22Rv1 (cell line): Measurements from ENCODE around the gene RERE.

Experiments
- CTCF ChIP-seq: fragments of 450-650 bp; IDR thresholded peaks from 2 replicates; pipeline ENCODE4 v1.5.1; 2017; ENCODE audit warnings: mild to moderate bottlenecking
- ZFX ChIP-seq: fragments of 450-650 bp; IDR thresholded peaks from 2 replicates; pipeline ENCODE4 v1.6.1; 2017; ENCODE audit warnings: antibody characterized with exemption, borderline replicate concordance

GRCh38 chr1:8374356-8374755, 443.1 kb downstream of the RERE start:
- TF ChIP-seq CTCF (no peak), ZFX (no peak)
